Esophagus muscularis mucosa (tissue), 4 donors: Measurements from ENCODE around the gene PHC3.

Experiments used
- CTCF ChIP-seq, 3 experiments: fragments of 200-600 bp in 2 of 3; fragments of 450-650 bp in 1 of 3; sonication (generic) in 2 of 3; IDR thresholded peaks; one replicate each; pipeline ENCODE4 v1.5.1; 2017 to 2019; ENCODE audit warnings: antibody characterized with exemption in 3 of 3, mild to moderate bottlenecking in 2 of 3, moderate library complexity in 1 of 3
- EP300 ChIP-seq: sonication (generic); formaldehyde crosslinking; IDR thresholded peaks from one replicate; pipeline ENCODE4 v1.6.1; 2017; ENCODE audit warnings: antibody characterized with exemption
- POLR2A ChIP-seq: fragments of 450-650 bp; IDR thresholded peaks from one replicate; pipeline ENCODE4 v1.6.1; 2017; ENCODE audit warnings: antibody characterized with exemption, moderate library complexity, mild to moderate bottlenecking, low read depth
- POLR2AphosphoS5 ChIP-seq, 2 donors: sonication (generic); formaldehyde crosslinking; IDR thresholded peaks; one replicate each; pipeline ENCODE4 v1.6.1; 2017; ENCODE audit warnings: antibody characterized with exemption in 2 of 2

DNA sequence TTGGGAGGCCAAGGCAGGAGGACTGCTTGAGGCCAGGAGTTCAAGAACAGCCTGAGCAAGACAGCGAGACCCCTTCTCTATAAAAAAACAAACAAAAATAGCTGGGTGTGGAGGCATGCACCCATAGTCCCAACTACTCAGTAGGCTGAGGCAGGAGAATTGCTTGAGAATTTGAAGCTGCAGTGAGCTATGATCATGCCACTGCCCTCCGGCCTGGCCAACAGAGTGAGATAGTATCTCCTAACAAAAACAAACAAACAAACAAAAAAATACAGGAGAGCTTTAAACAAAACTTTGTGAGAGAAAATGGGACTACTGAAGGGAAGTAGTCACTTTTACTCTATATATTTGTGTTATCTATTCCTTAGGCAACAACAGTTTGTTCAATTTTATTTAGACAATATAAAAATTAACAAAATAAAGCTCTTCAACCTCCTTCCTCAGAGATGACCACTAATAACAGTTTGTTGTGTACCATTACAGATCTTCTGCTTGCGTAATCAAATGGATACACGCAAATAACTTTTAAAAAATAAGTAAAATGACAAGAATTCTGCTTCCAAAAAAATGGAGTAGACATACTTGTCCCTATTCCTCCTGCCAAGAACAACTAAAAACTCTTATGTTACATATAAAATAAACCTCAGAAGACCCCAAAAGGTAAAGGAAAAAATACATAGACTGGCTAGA lies 17.4 kb downstream of the PHC3 start:
- TF ChIP-seq CTCF (IDR thresholded peaks at IDR 0.05), result no peak
- TF ChIP-seq POLR2AphosphoS5 (IDR thresholded peaks at IDR 0.05), result no peak
- no peak for TF ChIP-seq EP300
- TF ChIP-seq POLR2A, result no peak
